ENCODE data around the gene PIGN. TPM values are rescaled to one million over a fixed set of nuclear protein-coding genes. Genes with fewer than 3 reads are reported as not detected.

PIGN gene
- total and polyA plus RNA-seq, 2 of the 8 experiments (the other 6 are each of a cell fraction or from before 2014, with no cell fraction given): 20.9 to 26.3 TPM

GRCh38 chr18:62109676-62110075 is 77.2 kb downstream of the PIGN start (continued):
- no peak for TF ChIP-seq EGR1 (IDR thresholded peaks at IDR 0.05; ENCODE audit: borderline replicate concordance, low read depth, low read length)

All from H1 (cell line).